ENCODE measurements around the gene TMED7. TPM values are rescaled to one million over a fixed set of nuclear protein-coding genes. Genes with fewer than 3 reads are reported as not detected.

TMED7 gene
- total and polyA plus RNA-seq, 2 of the 8 experiments (the other 6 are each of a cell fraction or from before 2014, with no cell fraction given) = 43.8 to 75.2 TPM

- no peaks in the 10 kb centered on the region for H4K20me1 ChIP-seq (replicated peaks in 1 of 2; ENCODE audit: control insufficient read depth in 1 of 2, insufficient read depth in 2 of 2, low read length in 2 of 2)
- H4K8ac ChIP-seq (ENCODE audit: extremely low read depth, insufficient read depth, low read length) = no peak overlapping the region
- TF ChIP-seq JUND (IDR thresholded peaks at IDR 0.05; ENCODE audit: low read length) (no peak), SIN3A (conservative IDR thresholded peaks at IDR 0.05 in 1 of 2, IDR thresholded peaks at IDR 0.05 in 1 of 2; ENCODE audit: low read depth in 1 of 2, low read length in 2 of 2) (no peak), CEBPB (IDR thresholded peaks at IDR 0.05; ENCODE audit: low read depth, low read length) (no peak), SP2 (IDR thresholded peaks at IDR 0.05; ENCODE audit: low read length) (no peak), JUN (IDR thresholded peaks at IDR 0.05; ENCODE audit: low read depth, low read length) (no peak), BACH1 (IDR thresholded peaks at IDR 0.05; ENCODE audit: low read length) (no peak), CTCF (IDR thresholded peaks at IDR 0.05; ENCODE audit: control extremely low read depth in 1 of 3, insufficient read depth in 1 of 3, low read depth in 1 of 3, low read length in 3 of 3) (no peak), EP300 (IDR thresholded peaks at IDR 0.05; ENCODE audit: borderline replicate concordance in 1 of 2, low read depth in 2 of 2, low read length in 2 of 2) (no peak), SIX5 (IDR thresholded peaks at IDR 0.05; ENCODE audit: low read depth, low read length) (no peak), TBP (IDR thresholded peaks at IDR 0.05; ENCODE audit: low read depth, low read length) (no peak), EGR1 (IDR thresholded peaks at IDR 0.05; ENCODE audit: borderline replicate concordance, low read depth, low read length) (no peak)
- no peak overlapping the region for H3K27ac ChIP-seq (ENCODE audit: low read depth, low read length)
- no peak overlapping the region for H4K91ac ChIP-seq (replicated peaks; ENCODE audit: insufficient read length, low read length)
- no peaks in the 10 kb centered on the region for H3K4me1 ChIP-seq (replicated peaks in 1 of 4; ENCODE audit: control insufficient read depth in 3 of 4, insufficient read depth in 4 of 4, low read length in 3 of 4)
- no peak overlapping the region for H2BK15ac ChIP-seq (ENCODE audit: low read length)
- H2AFZ ChIP-seq (ENCODE audit: low read length) = no peak overlapping the region
- no peak overlapping the region for H2BK20ac ChIP-seq (ENCODE audit: low read length)
- no peak overlapping the region for H3K4ac ChIP-seq (replicated peaks; ENCODE audit: insufficient read length, low read depth, low read length)
- H3K79me1 ChIP-seq (ENCODE audit: low read depth, low read length) = no peaks in the 10 kb centered on the region
- H2BK120ac ChIP-seq (replicated peaks; ENCODE audit: low read depth, low read length) = no peak overlapping the region
- no peak overlapping the region for H2BK5ac ChIP-seq (ENCODE audit: low read depth, low read length)
- H3K18ac ChIP-seq (ENCODE audit: extremely low read depth, low read length) = no peak overlapping the region
- no peaks in the 10 kb centered on the region for H3K27me3 ChIP-seq (replicated peaks in 1 of 4; ENCODE audit: control insufficient read depth in 3 of 4, extremely low read depth in 1 of 4, insufficient read depth in 3 of 4, low read length in 3 of 4)
- no peak overlapping the region for H3K56ac ChIP-seq (replicated peaks; ENCODE audit: insufficient read length, low read depth, low read length)
- H2AK5ac ChIP-seq (ENCODE audit: low read depth, low read length) = no peak overlapping the region
- no peaks in the 10 kb centered on the region for H3K23me2 ChIP-seq (ENCODE audit: low read depth, low read length)
- H3K4me2 ChIP-seq (ENCODE audit: insufficient read depth in 1 of 2, low read depth in 2 of 2, low read length in 2 of 2) = no peak overlapping the region
- no peaks in the 10 kb centered on the region for H3K36me3 ChIP-seq (ENCODE audit: control insufficient read depth in 2 of 4, insufficient read depth in 4 of 4, low read length in 3 of 4)
- no peak overlapping the region for H3K4me3 ChIP-seq (ENCODE audit: extremely low read depth in 1 of 4, insufficient read depth in 2 of 4, low read depth in 3 of 4, low read length in 4 of 4)
- no peaks in the 10 kb centered on the region for H3K79me2 ChIP-seq (ENCODE audit: control insufficient read depth in 1 of 2, insufficient read depth in 2 of 2, low read length in 2 of 2)
- H3K9me3 ChIP-seq (ENCODE audit: insufficient read depth in 2 of 2, low read depth in 1 of 2, low read length in 1 of 2) = no peaks in the 10 kb centered on the region
- FAIRE-seq = no peak
- no peak overlapping the region for H4K5ac ChIP-seq (ENCODE audit: insufficient read length, low read depth, low read length)
- 90% methylated on average over 2 of the region's 2 CpGs; no CpG with 5 or more reads in 1 of the 2 experiments for WGBS, 2 experiments (ENCODE audit: extremely low coverage in 1 of 2, insufficient coverage in 1 of 2, insufficient read length in 1 of 2, insufficient replicate concordance in 2 of 2, low coverage in 1 of 2, low lambda C conversion rate in 2 of 2, missing lambda C conversion rate in 1 of 2)
- DNase-seq (ENCODE audit: low read depth in 1 of 2, low spot score in 2 of 2) = no peak
- no peak overlapping the region for H2BK12ac ChIP-seq (ENCODE audit: low read depth, low read length)
- CTCF ChIA-PET (ENCODE audit: partially characterized antibody) = interaction anchor here (0.6 to 9.4 kb wide), 15 partner anchors 9 to 910 kb away, joined by 3 to 138 read pairs (median 3); no protein-coding TSS in a partner anchor
- H3K23ac ChIP-seq (ENCODE audit: insufficient read length) = no peak overlapping the region
- H3K9ac ChIP-seq (replicated peaks in 1 of 4; ENCODE audit: extremely low read depth in 1 of 4, low read depth in 3 of 4, low read length in 3 of 4) = no peak overlapping the region
- no peak overlapping the region for H3K14ac ChIP-seq (ENCODE audit: insufficient read length)
- POLR2A ChIA-PET (ENCODE audit: partially characterized antibody) = no interaction called here
These were observed 52.7 kb downstream of the TMED7 start for GRCh38 chr5:115573133-115573532.
